ENCODE data around the gene EXOSC2. TPM values are rescaled to one million over a fixed set of nuclear protein-coding genes. Genes with fewer than 3 reads are reported as not detected.

EXOSC2 gene
- total and polyA plus RNA-seq, 2 of the 13 experiments (the other 11 are each of a cell fraction or from before 2014, with no cell fraction given) = 27.5 to 63.8 TPM

DNA sequence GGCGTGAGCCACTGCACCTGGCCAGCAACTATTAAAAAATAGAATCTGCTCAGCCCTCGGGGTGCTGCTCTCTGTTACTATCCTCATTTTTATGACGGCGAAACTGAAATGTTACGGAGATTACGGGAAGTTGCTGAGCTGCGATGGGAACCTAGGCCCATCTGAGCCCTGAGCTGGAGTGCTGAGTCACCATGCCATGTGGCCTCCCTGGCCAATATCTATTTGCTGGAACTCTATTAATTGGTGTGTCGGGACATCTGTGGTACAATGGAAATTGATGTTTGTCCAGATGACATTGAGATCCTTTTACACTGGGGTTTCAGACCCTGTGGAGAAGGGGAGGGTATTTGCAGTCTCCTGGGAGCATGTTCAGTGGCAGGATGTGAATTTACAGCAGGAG lies 21.1 kb upstream of the EXOSC2 start:
- no peak overlapping the region for H3K9ac ChIP-seq (ENCODE audit: insufficient read depth, low read depth, low read length)
- in situ Hi-C loops (cut with HindIII; ENCODE audit: extremely low pct_ligation_motif_present, low pct_unique_long_range_greater_than_20kb) = no loop called here
- no peak overlapping the region for H3K27ac ChIP-seq (ENCODE audit: extremely low read length, insufficient read depth, low read length)
- peak; percentile 19; the same call in 1 of the 2 replicates for TF ChIP-seq MAFF (IDR thresholded peaks at IDR 0.05; ENCODE audit: low read depth, low read length)
- peak; percentile 36; the same call in 1 of the 2 replicates for TF ChIP-seq NFE2L2 (IDR thresholded peaks at IDR 0.05; ENCODE audit: low read length)
- TF ChIP-seq, protein P1, sequence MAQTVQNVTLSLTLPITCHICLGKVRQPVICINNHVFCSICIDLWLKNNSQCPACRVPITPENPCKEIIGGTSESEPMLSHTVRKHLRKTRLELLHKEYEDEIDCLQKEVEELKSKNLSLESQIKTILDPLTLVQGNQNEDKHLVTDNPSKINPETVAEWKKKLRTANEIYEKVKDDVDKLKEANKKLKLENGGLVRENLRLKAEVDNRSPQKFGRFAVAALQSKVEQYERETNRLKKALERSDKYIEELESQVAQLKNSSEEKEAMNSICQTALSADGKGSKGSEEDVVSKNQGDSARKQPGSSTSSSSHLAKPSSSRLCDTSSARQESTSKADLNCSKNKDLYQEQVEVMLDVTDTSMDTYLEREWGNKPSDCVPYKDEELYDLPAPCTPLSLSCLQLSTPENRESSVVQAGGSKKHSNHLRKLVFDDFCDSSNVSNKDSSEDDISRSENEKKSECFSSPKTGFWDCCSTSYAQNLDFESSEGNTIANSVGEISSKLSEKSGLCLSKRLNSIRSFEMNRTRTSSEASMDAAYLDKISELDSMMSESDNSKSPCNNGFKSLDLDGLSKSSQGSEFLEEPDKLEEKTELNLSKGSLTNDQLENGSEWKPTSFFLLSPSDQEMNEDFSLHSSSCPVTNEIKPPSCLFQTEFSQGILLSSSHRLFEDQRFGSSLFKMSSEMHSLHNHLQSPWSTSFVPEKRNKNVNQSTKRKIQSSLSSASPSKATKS (CRISPR knock-in tag; IDR thresholded peaks at IDR 0.05) = no peak
- POLR2A ChIA-PET = no interaction called here
- H4K20me1 ChIP-seq (ENCODE audit: insufficient read depth, low read length) = no peaks in the 10 kb centered on the region
- no peak overlapping the region for H3K4me2 ChIP-seq (ENCODE audit: low read depth, low read length)
- no peaks in the 10 kb centered on the region for H3K79me2 ChIP-seq (ENCODE audit: insufficient read depth, low read length)
- no peak for DNase-seq (ENCODE audit: low spot score)
- no TSS peak for BruUV-seq (replicated peaks)
- H3K4me1 ChIP-seq (ENCODE audit: insufficient read depth, low read length) = no peaks in the 10 kb centered on the region
- no peak overlapping the region for H3K4me3 ChIP-seq (replicated peaks in 1 of 3; ENCODE audit: insufficient read depth in 1 of 3, low read depth in 2 of 3, low read length in 3 of 3)
- CTCF ChIA-PET (ENCODE audit: low intra/inter-chr PET ratio, low total read pairs) = no interaction called here
- 65% methylated on average over 8 of the region's 8 CpGs for WGBS (ENCODE audit: low lambda C conversion rate)
- FAIRE-seq = no peak
- H2AFZ ChIP-seq (ENCODE audit: low read length) = no peak overlapping the region
- intact Hi-C loops (cut with micrococcal nuclease; ENCODE audit: unreplicated experiment) = no loop called here
- H3K36me3 ChIP-seq (replicated peaks in 1 of 2; ENCODE audit: control insufficient read depth in 1 of 2, insufficient read depth in 2 of 2, low read length in 2 of 2) = no peaks in the 10 kb centered on the region
- ATAC-seq = no peak
- peaks cover 11 to 44% of the 10 kb centered on the region in 2 experiments for H3K27me3 ChIP-seq (ENCODE audit: control insufficient read depth in 1 of 2, insufficient read depth in 2 of 2, low read length in 2 of 2)
- no peaks in the 10 kb centered on the region for H3K9me3 ChIP-seq (ENCODE audit: low read length)

GRCh38 chr9:130672933-130673615 lies 20.5 kb upstream of the EXOSC2 start:
- 38% methylated on average over 7 of the region's 12 CpGs for WGBS (ENCODE audit: low lambda C conversion rate)
- POLR2A ChIA-PET = no interaction called here
- Histone ChIP-seq H3K4me3 (replicated peaks in 1 of 3; ENCODE audit: insufficient read depth in 1 of 3, low read depth in 2 of 3, low read length in 3 of 3) (no peak overlapping the region), H4K20me1 (ENCODE audit: insufficient read depth, low read length) (no peaks in the 10 kb centered on the region), H3K4me1 (ENCODE audit: insufficient read depth, low read length) (no peaks in the 10 kb centered on the region), H3K27me3 (ENCODE audit: control insufficient read depth in 1 of 2, insufficient read depth in 2 of 2, low read length in 2 of 2) (peaks cover 8 to 44% of the 10 kb centered on the region in 2 experiments), H3K27ac (ENCODE audit: extremely low read length, insufficient read depth, low read length) (no peak overlapping the region), H3K36me3 (replicated peaks in 1 of 2; ENCODE audit: control insufficient read depth in 1 of 2, insufficient read depth in 2 of 2, low read length in 2 of 2) (no peaks in the 10 kb centered on the region), H3K9me3 (ENCODE audit: low read length) (no peaks in the 10 kb centered on the region), H3K79me2 (ENCODE audit: insufficient read depth, low read length) (no peaks in the 10 kb centered on the region), H3K9ac (ENCODE audit: insufficient read depth, low read depth, low read length) (no peak overlapping the region), H3K4me2 (ENCODE audit: low read depth, low read length) (no peak overlapping the region), H2AFZ (ENCODE audit: low read length) (no peak overlapping the region)
- ATAC-seq (no peak), FAIRE-seq (no peak), DNase-seq (ENCODE audit: low spot score) (no peak)
- CTCF ChIA-PET (ENCODE audit: low intra/inter-chr PET ratio, low total read pairs) = no interaction called here
- in situ Hi-C loops (cut with HindIII; ENCODE audit: extremely low pct_ligation_motif_present, low pct_unique_long_range_greater_than_20kb) = no loop called here
- intact Hi-C loops (cut with micrococcal nuclease; ENCODE audit: unreplicated experiment) = no loop called here
- BruUV-seq (replicated peaks) = no TSS peak
- no peak for TF ChIP-seq RFXANK (CRISPR knock-in tag; IDR thresholded peaks at IDR 0.05)
- TF ChIP-seq ZNF639 (CRISPR knock-in tag; conservative IDR thresholded peaks at IDR 0.05) = no peak
- TF ChIP-seq ZBTB14 (CRISPR knock-in tag; IDR thresholded peaks at IDR 0.05) = no peak
- no peak for TF ChIP-seq EEA1 (CRISPR knock-in tag; IDR thresholded peaks at IDR 0.05; ENCODE audit: borderline replicate concordance)
- no peak for TF ChIP-seq NRL (CRISPR knock-in tag; IDR thresholded peaks at IDR 0.05; ENCODE audit: borderline replicate concordance)
- no peak for TF ChIP-seq ZNF30 (CRISPR knock-in tag; IDR thresholded peaks at IDR 0.05)
- TF ChIP-seq, protein P2, sequence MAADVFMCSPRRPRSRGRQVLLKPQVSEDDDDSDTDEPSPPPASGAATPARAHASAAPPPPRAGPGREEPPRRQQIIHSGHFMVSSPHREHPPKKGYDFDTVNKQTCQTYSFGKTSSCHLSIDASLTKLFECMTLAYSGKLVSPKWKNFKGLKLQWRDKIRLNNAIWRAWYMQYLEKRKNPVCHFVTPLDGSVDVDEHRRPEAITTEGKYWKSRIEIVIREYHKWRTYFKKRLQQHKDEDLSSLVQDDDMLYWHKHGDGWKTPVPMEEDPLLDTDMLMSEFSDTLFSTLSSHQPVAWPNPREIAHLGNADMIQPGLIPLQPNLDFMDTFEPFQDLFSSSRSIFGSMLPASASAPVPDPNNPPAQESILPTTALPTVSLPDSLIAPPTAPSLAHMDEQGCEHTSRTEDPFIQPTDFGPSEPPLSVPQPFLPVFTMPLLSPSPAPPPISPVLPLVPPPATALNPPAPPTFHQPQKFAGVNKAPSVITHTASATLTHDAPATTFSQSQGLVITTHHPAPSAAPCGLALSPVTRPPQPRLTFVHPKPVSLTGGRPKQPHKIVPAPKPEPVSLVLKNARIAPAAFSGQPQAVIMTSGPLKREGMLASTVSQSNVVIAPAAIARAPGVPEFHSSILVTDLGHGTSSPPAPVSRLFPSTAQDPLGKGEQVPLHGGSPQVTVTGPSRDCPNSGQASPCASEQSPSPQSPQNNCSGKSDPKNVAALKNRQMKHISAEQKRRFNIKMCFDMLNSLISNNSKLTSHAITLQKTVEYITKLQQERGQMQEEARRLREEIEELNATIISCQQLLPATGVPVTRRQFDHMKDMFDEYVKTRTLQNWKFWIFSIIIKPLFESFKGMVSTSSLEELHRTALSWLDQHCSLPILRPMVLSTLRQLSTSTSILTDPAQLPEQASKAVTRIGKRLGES (CRISPR knock-in tag; IDR thresholded peaks at IDR 0.05; ENCODE audit: borderline replicate concordance) = no peak
